Memory B cell (primary cell): ENCODE results near the gene TMEM39A.

Experiments
- ATAC-seq: fragments of 150-1000 bp; cut with Tn5 transposase; 2 replicates; pipeline ENCODE4 v1.10.0; 2021; ENCODE audit warnings: low read depth, mild to moderate bottlenecking, moderate library complexity
- DNase-seq, 2 donors: peaks; one replicate each; pipeline ENCODE4 v3.0.0; 2022; ENCODE audit warnings: low spot score in 2 of 2
- H3K27ac Mint-ChIP-seq: one replicate; pipeline ENCODE4 v1.8.0; 2022; ENCODE audit warnings: mild to moderate bottlenecking, moderate library complexity, mixed read lengths
- H3K27me3 Mint-ChIP-seq: one replicate; pipeline ENCODE4 v1.8.0; 2022; ENCODE audit warnings: mixed read lengths
- H3K36me3 Mint-ChIP-seq: one replicate; pipeline ENCODE4 v1.8.0; 2022; ENCODE audit warnings: mild to moderate bottlenecking, mixed read lengths
- H3K4me1 Mint-ChIP-seq: one replicate; pipeline ENCODE4 v1.8.0; 2022; ENCODE audit warnings: mixed read lengths
- H3K4me3 Mint-ChIP-seq: one replicate; pipeline ENCODE4 v1.8.0; 2022; ENCODE audit warnings: mild to moderate bottlenecking, moderate library complexity, mixed read lengths
- H3K9me3 Mint-ChIP-seq: one replicate; pipeline ENCODE4 v1.8.0; 2022; ENCODE audit warnings: mixed read lengths

The TMEM39A gene

DNA sequence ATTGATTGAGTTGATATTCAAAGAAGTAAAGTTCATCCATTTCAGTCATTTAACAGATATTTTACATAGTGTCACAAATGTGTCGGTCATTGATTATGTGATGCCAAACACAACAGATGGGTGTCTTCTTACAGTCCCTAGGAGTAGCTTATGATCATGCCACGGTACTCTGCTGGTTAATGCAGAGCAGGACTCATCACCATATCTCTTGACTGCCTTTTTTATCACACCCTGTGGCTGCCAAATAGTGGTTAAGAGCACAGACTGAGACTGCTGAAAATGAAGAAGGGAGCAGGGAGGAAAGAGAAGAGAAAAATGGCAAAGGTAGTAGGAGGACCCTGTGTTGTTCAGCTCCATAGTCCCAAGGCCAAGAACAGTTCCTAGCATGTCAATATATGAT, 22.1 kb upstream of the TMEM39A start:
- no peak for DNase-seq
- peaks cover 21% of the 10 kb centered on the region for H3K36me3 Mint-ChIP-seq
- no peaks in the 10 kb centered on the region for H3K9me3 Mint-ChIP-seq
- ATAC-seq = no peak
- H3K4me1 Mint-ChIP-seq = no peaks in the 10 kb centered on the region
- peak overlapping the region; percentile 10 for H3K27ac Mint-ChIP-seq
- no peaks in the 10 kb centered on the region for H3K27me3 Mint-ChIP-seq
- H3K4me3 Mint-ChIP-seq = no peak overlapping the region

DNA sequence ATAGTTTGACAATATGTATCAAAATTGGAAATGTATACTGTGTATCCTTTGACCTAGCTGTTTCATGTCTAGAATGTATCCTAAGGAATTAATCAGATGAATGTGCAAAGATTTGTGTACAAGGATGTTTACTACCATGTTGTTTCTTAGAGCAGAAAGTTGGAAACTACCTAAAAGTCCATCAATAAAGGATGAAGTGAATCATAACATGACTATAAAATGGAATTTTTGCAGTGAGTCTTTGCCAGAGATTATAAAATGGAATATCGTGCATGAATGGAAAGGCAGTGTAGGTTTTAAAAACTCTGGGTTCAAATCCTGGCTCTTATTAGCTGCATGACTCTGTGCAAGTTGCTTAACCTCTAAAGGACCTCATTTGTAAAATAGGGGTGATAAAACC, 19.7 kb upstream of the TMEM39A start:
- Mint-ChIP-seq H3K4me1 (no peaks in the 10 kb centered on the region), H3K27me3 (no peaks in the 10 kb centered on the region), H3K4me3 (no peak overlapping the region), H3K9me3 (no peaks in the 10 kb centered on the region), H3K27ac (no peak overlapping the region), H3K36me3 (peaks cover 22% of the 10 kb centered on the region)
- ATAC-seq (no peak), DNase-seq (no peak)

DNA sequence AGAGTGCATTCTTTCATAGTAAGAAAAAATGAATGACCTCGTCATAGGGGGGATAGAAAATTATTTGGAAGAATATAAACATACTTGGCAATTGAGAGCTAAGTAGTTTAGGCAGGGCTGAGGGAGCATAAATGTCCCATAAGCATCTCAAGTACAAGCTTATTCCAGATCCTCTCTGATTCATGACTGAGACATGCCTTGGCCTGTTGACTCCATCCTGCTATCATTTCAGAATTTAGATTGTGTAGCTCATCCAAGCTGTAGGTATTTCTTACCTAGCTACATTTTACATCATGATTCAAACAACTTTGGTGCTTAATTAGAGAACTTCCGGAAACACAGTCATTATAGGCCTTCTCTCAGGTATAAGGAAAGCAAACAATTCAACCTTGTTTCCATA, 17.7 kb upstream of the TMEM39A start:
- H3K4me3 Mint-ChIP-seq = no peak overlapping the region
- H3K4me1 Mint-ChIP-seq = peaks cover 2% of the 10 kb centered on the region
- H3K9me3 Mint-ChIP-seq = no peaks in the 10 kb centered on the region
- ATAC-seq = no peak
- no peak overlapping the region for H3K27ac Mint-ChIP-seq
- no peaks in the 10 kb centered on the region for H3K27me3 Mint-ChIP-seq
- no peak for DNase-seq
- H3K36me3 Mint-ChIP-seq = peaks cover 26% of the 10 kb centered on the region

DNA sequence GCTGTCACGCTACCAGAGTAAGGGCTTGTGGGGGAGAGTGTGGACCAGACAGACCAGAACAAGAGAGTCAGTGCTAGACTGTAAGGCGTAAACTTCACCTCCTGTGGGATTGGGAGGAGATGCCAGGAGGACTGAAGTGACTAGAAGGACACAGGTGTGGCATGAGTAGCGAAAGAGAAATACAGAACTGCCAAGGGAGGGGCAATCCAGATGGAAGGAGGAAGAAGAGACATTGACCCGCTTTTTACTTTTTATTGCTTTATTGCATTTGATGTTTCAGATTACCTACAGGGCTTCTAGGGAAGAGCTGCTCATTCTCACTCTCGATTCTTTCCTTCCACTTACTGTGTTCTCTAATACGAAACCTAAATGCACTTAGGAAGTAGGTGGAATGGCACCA, 7.5 kb upstream of the TMEM39A start:
- Mint-ChIP-seq H3K4me1 (peaks cover 27% of the 10 kb centered on the region), H3K27ac (peak overlapping the region; percentile 49), H3K9me3 (no peaks in the 10 kb centered on the region), H3K4me3 (no peak overlapping the region), H3K36me3 (peaks cover 13% of the 10 kb centered on the region), H3K27me3 (no peaks in the 10 kb centered on the region)
- DNase-seq (no peak), ATAC-seq (no peak)

DNA sequence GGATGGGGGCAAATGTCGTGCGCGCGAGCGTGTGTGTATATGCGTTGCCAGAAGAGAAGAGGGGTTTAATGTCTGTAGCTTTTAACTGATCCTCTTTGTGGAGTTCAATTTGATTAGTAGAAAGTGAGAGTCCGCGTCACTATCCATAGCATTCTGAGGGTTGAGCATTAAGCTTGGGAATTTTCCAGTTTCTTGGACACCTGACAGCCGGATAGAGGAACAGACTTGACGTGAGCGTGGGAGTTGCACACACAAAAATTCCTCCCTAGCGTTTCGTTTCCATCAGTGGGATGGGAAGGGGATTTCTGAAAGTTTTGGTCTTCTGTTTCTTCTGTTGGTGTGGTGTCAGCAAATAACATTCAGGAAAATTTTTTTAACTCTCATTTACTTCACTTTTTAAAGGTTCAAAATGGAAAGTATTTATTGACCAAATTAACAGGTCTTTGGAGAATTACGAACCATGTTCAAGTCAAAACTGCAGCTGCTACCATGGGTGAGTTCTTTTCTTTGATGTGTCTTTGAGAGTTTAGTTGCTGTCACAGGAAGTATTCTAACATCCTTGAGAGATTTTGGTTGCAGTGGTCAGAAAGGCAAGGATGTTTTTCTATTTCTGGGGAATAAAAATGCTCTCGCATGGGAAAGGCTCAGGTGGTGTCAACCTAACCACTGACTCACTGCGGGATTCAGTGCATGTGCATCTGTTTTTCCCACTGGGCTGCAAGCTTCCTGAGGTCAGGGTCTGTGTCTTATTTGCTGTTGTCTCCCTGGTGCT, 6.2 kb upstream of the TMEM39A start:
- Mint-ChIP-seq H3K4me1 (peaks cover 27% of the 10 kb centered on the region), H3K9me3 (no peaks in the 10 kb centered on the region), H3K4me3 (peak overlapping the region; percentile 93), H3K27me3 (no peaks in the 10 kb centered on the region), H3K36me3 (peaks cover 11% of the 10 kb centered on the region), H3K27ac (peak overlapping the region; percentile 94)
- ATAC-seq (no peak), DNase-seq (no peak)

DNA sequence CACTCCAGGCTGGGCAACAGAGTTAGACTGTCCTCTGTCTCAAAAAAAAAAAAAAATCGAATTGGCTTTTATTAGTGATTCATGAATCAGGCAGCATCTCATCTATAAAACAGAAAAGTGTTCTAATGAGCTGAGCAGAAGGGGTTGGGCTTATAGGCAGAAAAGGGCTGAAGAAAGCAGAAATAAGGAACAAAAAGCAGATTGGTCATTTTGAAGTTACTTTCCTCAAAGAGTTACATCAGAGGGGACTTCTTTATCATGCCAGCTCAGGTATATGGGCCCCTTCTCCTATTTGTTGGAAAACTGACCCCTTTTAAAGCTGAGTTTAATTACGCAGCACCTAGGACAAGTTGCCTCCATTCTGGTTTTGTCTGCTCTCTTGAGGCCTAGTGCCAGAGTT, 4.6 kb upstream of the TMEM39A start:
- peaks cover 1% of the 10 kb centered on the region for H3K9me3 Mint-ChIP-seq
- peak overlapping the region; percentile 94 for H3K27ac Mint-ChIP-seq
- ATAC-seq (no peak), DNase-seq (no peak)
- H3K4me1 Mint-ChIP-seq = peaks cover 33% of the 10 kb centered on the region
- H3K27me3 Mint-ChIP-seq = no peaks in the 10 kb centered on the region
- H3K36me3 Mint-ChIP-seq = peaks cover 11% of the 10 kb centered on the region
- peak overlapping the region; percentile 93 for H3K4me3 Mint-ChIP-seq

DNA sequence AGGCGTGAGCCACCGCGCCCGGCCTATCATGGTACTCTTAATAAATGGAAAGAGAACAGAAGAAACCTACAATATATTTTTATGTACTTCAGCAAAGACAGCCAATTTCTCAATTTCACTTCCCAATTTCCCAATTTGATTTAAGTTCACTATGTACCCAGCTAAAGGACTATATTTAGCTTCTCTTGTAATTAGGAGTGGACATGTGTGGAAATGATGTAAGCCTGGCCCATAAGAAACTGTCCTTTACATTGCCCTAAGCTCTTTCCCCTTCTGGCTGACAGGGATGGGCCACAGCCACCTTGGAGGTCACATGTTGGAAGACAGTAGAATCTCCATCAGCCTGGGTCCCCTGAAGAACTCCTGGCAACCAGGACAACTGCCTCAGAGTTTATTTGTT, 6.2 kb downstream of the TMEM39A start:
- Mint-ChIP-seq H3K27me3 (no peaks in the 10 kb centered on the region), H3K4me3 (no peak overlapping the region), H3K4me1 (peaks cover 14% of the 10 kb centered on the region), H3K36me3 (peaks cover 35% of the 10 kb centered on the region), H3K9me3 (no peaks in the 10 kb centered on the region), H3K27ac (no peak overlapping the region)
- no peak for ATAC-seq
- no peak for DNase-seq

DNA sequence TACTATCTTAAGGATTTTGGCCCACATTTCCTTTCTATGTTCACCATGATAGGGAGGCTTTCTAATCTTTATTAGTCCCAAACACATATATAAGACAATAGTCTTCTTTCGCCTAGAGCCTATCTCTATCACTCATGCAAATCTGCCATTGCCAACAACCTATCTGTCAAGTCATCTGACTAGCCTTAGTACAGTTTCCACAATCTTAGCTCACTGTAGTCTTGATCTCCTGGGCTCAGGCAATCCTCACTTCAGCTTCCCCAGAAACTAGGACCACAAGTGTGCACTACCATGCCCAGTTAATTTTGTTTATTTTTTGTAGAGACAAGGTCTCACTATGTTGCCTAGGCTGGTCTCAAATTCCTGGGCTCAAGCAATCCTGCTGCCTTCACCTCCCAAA, 6.9 kb downstream of the TMEM39A start:
- Mint-ChIP-seq H3K4me3 (no peak overlapping the region), H3K27me3 (no peaks in the 10 kb centered on the region), H3K4me1 (peaks cover 11% of the 10 kb centered on the region), H3K9me3 (no peaks in the 10 kb centered on the region), H3K27ac (no peak overlapping the region), H3K36me3 (peaks cover 35% of the 10 kb centered on the region)
- ATAC-seq (no peak), DNase-seq (no peak)

DNA sequence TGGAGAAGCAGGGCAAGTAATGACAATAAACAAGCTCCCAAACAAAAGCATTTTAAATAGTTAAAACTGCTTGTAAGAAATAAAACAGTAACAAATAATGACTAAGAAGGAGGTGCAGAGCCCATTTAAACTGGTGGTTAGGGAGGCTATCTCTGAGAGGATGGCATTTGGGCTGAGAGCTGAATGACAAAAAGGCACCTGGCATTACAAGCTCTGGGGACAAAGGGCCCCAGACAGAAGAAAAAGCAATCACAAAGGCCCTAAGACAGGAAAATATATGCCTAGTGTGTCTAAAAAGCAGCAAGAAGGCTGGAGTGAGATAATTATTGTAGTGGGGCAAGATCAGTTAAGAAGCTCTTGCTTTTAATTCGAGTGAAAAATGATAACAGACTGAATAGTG, 9.6 kb downstream of the TMEM39A start:
- Mint-ChIP-seq H3K4me1 (peaks cover 9% of the 10 kb centered on the region), H3K27me3 (no peaks in the 10 kb centered on the region), H3K4me3 (no peak overlapping the region), H3K27ac (no peak overlapping the region), H3K36me3 (peaks cover 31% of the 10 kb centered on the region), H3K9me3 (no peaks in the 10 kb centered on the region)
- ATAC-seq (no peak), DNase-seq (no peak)

DNA sequence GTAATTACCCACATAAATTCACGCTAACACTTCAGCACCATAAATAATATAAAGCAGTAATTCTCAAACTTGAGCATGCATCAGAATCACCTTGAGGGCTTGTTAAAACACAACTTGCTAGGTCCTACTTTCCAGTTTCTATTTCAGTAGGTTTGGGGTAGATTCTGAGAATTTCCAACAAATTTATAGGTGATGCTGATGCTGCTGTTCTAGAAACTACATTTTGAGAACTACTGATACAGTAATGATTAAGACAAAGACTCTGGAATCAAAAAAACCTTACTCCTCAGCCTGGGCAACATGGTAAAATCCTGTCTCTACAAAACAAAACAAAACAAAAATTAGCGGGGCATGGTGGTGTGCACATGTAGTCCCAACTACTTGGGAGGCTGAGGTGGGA, 18.8 kb downstream of the TMEM39A start:
- peaks cover 23% of the 10 kb centered on the region for H3K36me3 Mint-ChIP-seq
- no peak overlapping the region for H3K4me3 Mint-ChIP-seq

DNA sequence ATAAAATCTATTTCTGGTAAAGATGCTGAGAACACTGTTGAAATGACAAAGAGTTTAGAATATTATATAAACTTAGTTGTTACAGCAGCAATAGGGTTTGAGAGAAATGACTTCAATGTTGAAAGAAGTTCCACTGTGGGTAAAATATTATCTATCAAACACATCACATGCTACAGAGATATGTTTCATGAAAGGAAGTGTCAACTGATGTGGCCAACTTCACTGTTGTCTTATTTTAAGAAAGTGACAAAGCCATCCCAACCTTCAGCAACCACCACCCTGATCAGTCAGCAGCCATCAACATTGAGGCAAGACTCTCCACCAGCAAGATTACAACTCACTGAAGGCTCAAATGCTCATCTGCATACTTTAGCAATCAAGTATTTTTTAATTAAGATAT, 20.2 kb downstream of the TMEM39A start:
- H3K27me3 Mint-ChIP-seq = no peaks in the 10 kb centered on the region
- DNase-seq (no peak), ATAC-seq (no peak)
- no peak overlapping the region for H3K4me3 Mint-ChIP-seq
- no peak overlapping the region for H3K27ac Mint-ChIP-seq
- H3K4me1 Mint-ChIP-seq = no peaks in the 10 kb centered on the region
- no peaks in the 10 kb centered on the region for H3K9me3 Mint-ChIP-seq
- peaks cover 23% of the 10 kb centered on the region for H3K36me3 Mint-ChIP-seq

More for the DNA sequence above, 18.8 kb downstream of the TMEM39A start:
- no peak for ATAC-seq
- Mint-ChIP-seq H3K9me3 (no peaks in the 10 kb centered on the region), H3K4me1 (no peaks in the 10 kb centered on the region), H3K27ac (no peak overlapping the region), H3K27me3 (no peaks in the 10 kb centered on the region)
- no peak for DNase-seq

DNA sequence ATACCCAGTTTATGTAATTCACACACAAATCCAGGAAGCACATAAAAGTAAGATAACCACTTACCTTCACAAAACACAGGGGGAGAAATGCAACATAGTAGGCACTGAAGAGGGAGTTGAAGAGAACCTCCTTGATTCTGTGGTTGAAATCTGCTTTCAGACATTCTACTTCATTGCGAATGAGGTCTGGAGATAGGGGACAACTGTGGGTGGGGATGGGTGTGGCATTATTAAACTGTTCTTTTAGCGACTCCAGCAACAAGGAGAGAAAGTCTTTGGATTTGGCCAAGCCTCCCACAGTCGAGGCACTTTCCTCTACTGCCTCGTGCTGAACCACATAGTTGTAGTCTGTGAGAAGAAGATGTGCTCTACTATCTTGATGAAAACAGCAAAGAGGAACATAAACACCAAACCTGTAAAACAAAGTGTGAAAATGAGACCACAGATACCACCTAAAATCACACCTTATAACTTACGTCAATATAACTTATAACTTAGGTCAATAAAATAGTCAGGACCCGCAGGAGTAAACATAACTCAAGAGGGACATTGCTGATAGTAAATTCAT, 25.6 kb downstream of the TMEM39A start:
- H3K36me3 Mint-ChIP-seq = peaks cover 54% of the 10 kb centered on the region
- no peak overlapping the region for H3K4me3 Mint-ChIP-seq
- ATAC-seq (no peak), DNase-seq (no peak)
- H3K9me3 Mint-ChIP-seq = no peaks in the 10 kb centered on the region
- no peak overlapping the region for H3K27ac Mint-ChIP-seq
- H3K27me3 Mint-ChIP-seq = no peaks in the 10 kb centered on the region
- H3K4me1 Mint-ChIP-seq = peaks cover 3% of the 10 kb centered on the region

DNA sequence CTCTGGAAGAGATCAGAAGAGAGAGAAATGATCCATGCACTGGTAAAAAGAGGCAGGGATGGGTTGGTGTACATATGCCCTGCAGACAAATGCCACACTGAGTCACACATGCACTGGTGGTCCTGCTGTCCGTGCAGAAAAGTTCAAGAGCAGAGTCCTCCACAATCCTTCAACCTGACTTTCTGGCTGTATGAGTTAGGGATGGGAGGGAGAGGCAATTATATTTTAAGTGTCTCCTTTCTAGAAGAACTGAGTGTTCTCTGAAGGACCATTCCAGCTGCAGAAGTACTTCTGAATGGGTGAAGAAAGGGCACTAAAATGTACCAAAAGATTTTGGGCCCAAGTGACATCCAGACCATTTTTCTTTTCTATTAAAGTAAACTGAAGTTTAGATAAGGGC, 26.4 kb downstream of the TMEM39A start:
- Mint-ChIP-seq H3K4me1 (peaks cover 3% of the 10 kb centered on the region), H3K27ac (no peak overlapping the region), H3K9me3 (no peaks in the 10 kb centered on the region), H3K4me3 (no peak overlapping the region), H3K36me3 (peaks cover 56% of the 10 kb centered on the region), H3K27me3 (no peaks in the 10 kb centered on the region)
- DNase-seq = no peak
- ATAC-seq = no peak

DNA sequence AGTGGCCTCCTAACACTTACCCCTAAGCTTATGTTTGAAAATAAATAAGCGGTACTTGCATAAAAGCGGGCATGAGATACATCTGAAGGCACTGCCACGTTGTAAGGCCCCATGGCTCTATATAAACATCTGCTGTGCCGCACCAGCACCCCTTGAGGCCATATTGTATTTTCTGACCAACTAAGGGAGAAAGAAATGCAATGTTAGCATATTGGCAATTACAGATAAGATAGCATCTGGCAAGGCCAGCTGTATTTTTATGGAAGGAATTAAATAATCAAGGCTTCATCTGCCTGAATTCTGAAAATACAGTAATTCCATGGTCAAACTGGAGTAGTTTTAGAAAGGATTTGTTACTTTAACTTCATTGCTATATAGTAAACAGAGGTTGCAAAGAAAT, 28.7 kb downstream of the TMEM39A start:
- peaks cover 5% of the 10 kb centered on the region for H3K9me3 Mint-ChIP-seq
- no peak overlapping the region for H3K4me3 Mint-ChIP-seq
- H3K36me3 Mint-ChIP-seq = peaks cover 69% of the 10 kb centered on the region
- ATAC-seq (no peak), DNase-seq (no peak)
- H3K27me3 Mint-ChIP-seq = no peaks in the 10 kb centered on the region
- no peak overlapping the region for H3K27ac Mint-ChIP-seq
- H3K4me1 Mint-ChIP-seq = peaks cover 3% of the 10 kb centered on the region
